Ascending aorta (tissue), 2 donors: Measurements from ENCODE around the gene L1CAM. TPM values are rescaled to one million over a fixed set of nuclear protein-coding genes. Genes with fewer than 3 reads are reported as not detected.

Source experiments
- DNase-seq, 2 donors: peaks; one replicate each; pipeline ENCODE4 v3.0.0-alpha.2; 2019; ENCODE audit warnings: low spot score in 2 of 2
- H3K27ac ChIP-seq, 2 donors: fragments of 200-600 bp; sonication (generic); one replicate each; pipeline ENCODE4 v1.5.1; 2016 to 2017; ENCODE audit warnings: mild to moderate bottlenecking in 1 of 2
- H3K27me3 ChIP-seq: fragments of 200-600 bp; sonication (generic); one replicate; pipeline ENCODE4 v1.5.1; 2017
- H3K36me3 ChIP-seq, 2 donors: fragments of 200-600 bp; sonication (generic); one replicate each; pipeline ENCODE4 v1.5.1; 2016
- H3K4me1 ChIP-seq, 2 donors: fragments of 200-600 bp; sonication (generic); one replicate each; pipeline ENCODE4 v1.5.1; 2016 to 2017; ENCODE audit warnings: mild to moderate bottlenecking in 1 of 2
- H3K4me3 ChIP-seq, 2 donors: fragments of 200-600 bp; sonication (generic); one replicate each; pipeline ENCODE4 v1.5.1; 2016 to 2017; ENCODE audit warnings: mild to moderate bottlenecking in 1 of 2
- H3K9me3 ChIP-seq, 2 donors: fragments of 200-600 bp; sonication (generic); one replicate each; pipeline ENCODE4 v1.5.1; 2016
- CTCF ChIP-seq, 3 experiments: fragments of 200-600 bp in 2 of 3; fragments of 450-650 bp in 1 of 3; sonication (generic) in 2 of 3; IDR thresholded peaks; one replicate each; pipeline ENCODE4 v1.5.1; 2016 to 2019; ENCODE audit warnings: antibody characterized with exemption in 3 of 3, mild to moderate bottlenecking in 1 of 3, moderate library complexity in 1 of 3
- intact Hi-C: fragments of 100-400 bp; cut with DNase I; formaldehyde crosslinking; loops from one replicate; pipeline ENCODE4 v1.15.1; 2023
- total RNA-seq: library from RNA; depleted of rRNA; stranded (reverse); fragments of >200 nt; gene quantifications from one replicate; pipeline ENCODE4 v1.1.0, GENCODE V29; 2016

L1CAM gene
- total RNA-seq, 1 donor from 2014 or later, result 25.8 TPM

- Histone ChIP-seq H3K27me3 (no peaks in the 10 kb centered on the region), H3K4me3 (peak overlapping the region; percentile 82 to 93), H3K27ac (no peak overlapping the region), H3K4me1 (peaks cover 0 to 11% of the 10 kb centered on the region in 2 donors), H3K36me3 (peaks cover 19 to 26% of the 10 kb centered on the region in 2 donors), H3K9me3 (no peaks in the 10 kb centered on the region)
- no peak for DNase-seq
- TF ChIP-seq CTCF (IDR thresholded peaks at IDR 0.05), result no peak
- intact Hi-C loops, result no loop called here
Measured at GRCh38 chrX:153933748-153934147, 47.8 kb upstream of the L1CAM start.

GRCh38 chrX:153932220-153932915, 46.4 kb upstream of the L1CAM start:
- peaks cover 19 to 26% of the 10 kb centered on the region in 2 donors for H3K36me3 ChIP-seq
- no peak overlapping the region for H3K27ac ChIP-seq
- no peaks in the 10 kb centered on the region for H3K9me3 ChIP-seq
- intact Hi-C loops, result no loop called here
- no peaks in the 10 kb centered on the region for H3K27me3 ChIP-seq
- H3K4me3 ChIP-seq, result no peak overlapping the region
- no peak for DNase-seq
- peaks cover 0 to 11% of the 10 kb centered on the region in 2 donors for H3K4me1 ChIP-seq
- TF ChIP-seq CTCF (IDR thresholded peaks at IDR 0.05), result no peak

- TF ChIP-seq CTCF (IDR thresholded peaks at IDR 0.05), result no peak
- H3K36me3 ChIP-seq, result peaks cover 19 to 26% of the 10 kb centered on the region in 2 donors
- intact Hi-C loops, result no loop called here
- H3K4me3 ChIP-seq, result no peak overlapping the region
- H3K27ac ChIP-seq, result no peak overlapping the region
- H3K9me3 ChIP-seq, result no peaks in the 10 kb centered on the region
- H3K27me3 ChIP-seq, result no peaks in the 10 kb centered on the region
- peaks cover 3 to 15% of the 10 kb centered on the region in 2 donors for H3K4me1 ChIP-seq
- no peak for DNase-seq
Measured at GRCh38 chrX:153931748-153932147, 45.8 kb upstream of the L1CAM start.

GRCh38 chrX:153931151-153931550, 45.2 kb upstream of the L1CAM start:
- intact Hi-C loops, result no loop called here
- Histone ChIP-seq H3K27ac (no peak overlapping the region), H3K9me3 (no peaks in the 10 kb centered on the region), H3K36me3 (peaks cover 19 to 26% of the 10 kb centered on the region in 2 donors), H3K4me3 (no peak overlapping the region), H3K27me3 (no peaks in the 10 kb centered on the region), H3K4me1 (peaks cover 3 to 18% of the 10 kb centered on the region in 2 donors)
- TF ChIP-seq CTCF (IDR thresholded peaks at IDR 0.05), result no peak
- DNase-seq, result no peak

GRCh38 chrX:153930011-153930910, 44.3 kb upstream of the L1CAM start:
- no peak overlapping the region for H3K4me3 ChIP-seq
- TF ChIP-seq CTCF (IDR thresholded peaks at IDR 0.05), result no peak
- peaks cover 19 to 26% of the 10 kb centered on the region in 2 donors for H3K36me3 ChIP-seq
- H3K27me3 ChIP-seq, result no peaks in the 10 kb centered on the region
- no peaks in the 10 kb centered on the region for H3K9me3 ChIP-seq
- peaks cover 3 to 18% of the 10 kb centered on the region in 2 donors for H3K4me1 ChIP-seq
- no peak overlapping the region for H3K27ac ChIP-seq
- no peak for DNase-seq
- intact Hi-C loops, result no loop called here
